HepG2 (cell line): ENCODE measurements around the gene ACVR1B.

ENCODE experiments used
- ZNF710 ChIP-seq: sonication (generic); formaldehyde crosslinking; IDR thresholded peaks from 2 replicates; pipeline ENCODE4 v1.5.0; 2020; ENCODE audit warnings: mild to moderate bottlenecking, missing genetic modification reagents, borderline replicate concordance
- TF ChIP-seq, protein P1 (sequence below): sonication (generic); formaldehyde crosslinking; IDR thresholded peaks from 2 replicates; pipeline ENCODE4 v1.4.0; 2020; ENCODE audit warnings: missing genetic modification reagents

DNA sequence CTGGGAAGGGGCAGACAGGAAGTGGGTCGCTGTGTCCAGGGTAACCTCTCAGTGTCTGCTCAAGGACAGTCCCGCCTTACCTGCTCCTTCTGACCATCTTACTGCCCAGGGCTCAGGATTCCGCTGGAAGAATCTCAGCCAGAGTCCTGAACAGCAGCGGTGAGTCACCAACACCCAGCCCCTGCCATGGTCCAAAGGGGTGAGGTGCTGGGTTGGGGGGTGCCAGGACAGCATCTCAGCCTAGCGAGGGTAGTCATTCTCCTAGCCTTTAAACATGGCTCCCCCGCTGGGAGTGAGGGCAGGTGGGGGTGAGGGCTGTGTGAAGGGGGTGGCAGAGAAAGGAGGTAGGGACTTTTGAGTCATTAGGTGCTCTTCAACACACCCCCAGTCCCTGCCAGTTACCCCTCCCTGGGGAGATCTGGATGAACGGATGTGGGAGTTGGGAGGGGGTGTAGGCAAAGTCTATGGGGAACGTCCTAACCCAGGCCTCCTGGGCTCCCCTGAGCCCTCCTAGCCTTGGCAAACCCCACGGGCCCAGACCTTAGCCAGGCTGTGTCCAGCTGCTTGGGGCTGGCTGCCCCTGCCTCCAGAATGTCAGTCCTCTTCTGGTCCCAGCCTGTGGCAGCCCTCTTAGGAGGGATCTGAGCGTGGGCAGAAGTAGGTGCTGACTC is 57.7 kb downstream of the ACVR1B start:
- TF ChIP-seq, protein P1, sequence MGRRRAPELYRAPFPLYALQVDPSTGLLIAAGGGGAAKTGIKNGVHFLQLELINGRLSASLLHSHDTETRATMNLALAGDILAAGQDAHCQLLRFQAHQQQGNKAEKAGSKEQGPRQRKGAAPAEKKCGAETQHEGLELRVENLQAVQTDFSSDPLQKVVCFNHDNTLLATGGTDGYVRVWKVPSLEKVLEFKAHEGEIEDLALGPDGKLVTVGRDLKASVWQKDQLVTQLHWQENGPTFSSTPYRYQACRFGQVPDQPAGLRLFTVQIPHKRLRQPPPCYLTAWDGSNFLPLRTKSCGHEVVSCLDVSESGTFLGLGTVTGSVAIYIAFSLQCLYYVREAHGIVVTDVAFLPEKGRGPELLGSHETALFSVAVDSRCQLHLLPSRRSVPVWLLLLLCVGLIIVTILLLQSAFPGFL (CRISPR knock-in tag): no peak
- TF ChIP-seq ZNF710 (CRISPR knock-in tag): no peak
